OCI-LY7 (cell line): ENCODE data around the gene SPEN.

Source experiments
- CTCF ChIP-seq: fragments of 200-600 bp; sonication (generic); conservative IDR thresholded peaks from 2 replicates; pipeline ENCODE4 v1.5.1; 2014; ENCODE audit warnings: mild to moderate bottlenecking, antibody characterized with exemption, low read length, moderate library complexity, mixed read lengths
- EZH2phosphoT487 ChIP-seq: fragments of 200-600 bp; sonication (generic); IDR thresholded peaks from 2 replicates; pipeline ENCODE4 v1.6.1; 2018; ENCODE audit warnings: low read depth, borderline replicate concordance, mild to moderate bottlenecking, mixed run types, antibody characterized with exemption, low read length, moderate library complexity, mixed read lengths

GRCh38 chr1:15945832-15946448, 98.4 kb downstream of the SPEN start:
- TF ChIP-seq CTCF (no peak), EZH2phosphoT487 (no peak)
